Cardiac muscle cell (in vitro differentiated cells and primary cell): ENCODE results near the gene YAE1. TPM values are rescaled to one million over a fixed set of nuclear protein-coding genes. Genes with fewer than 3 reads are reported as not detected.
"Not testable (repeated sequence)": the region's sequence is repeated elsewhere in the genome, so short reads cannot be mapped to it uniquely, and the experiment has no call there.

Experiments
- DNase-seq, 2 donors: peaks; one replicate each; pipeline versions ENCODE4 v3.0.0 to v3.0.0-alpha.2; 2010 to 2017; ENCODE audit warnings: low read depth in 1 of 2, low spot score in 1 of 2
- H3K27ac ChIP-seq: fragments of 200-600 bp; sonication (generic); 2 replicates; pipeline ENCODE4 v1.5.1; 2016
- H3K27me3 ChIP-seq: fragments of 200-600 bp; sonication (generic); 2 replicates; pipeline ENCODE4 v1.6.0; 2016; ENCODE audit warnings: control low read depth
- H3K36me3 ChIP-seq: fragments of 200-600 bp; sonication (generic); 2 replicates; pipeline ENCODE4 v1.5.1; 2016; ENCODE audit warnings: control low read depth
- H3K4me1 ChIP-seq: fragments of 200-600 bp; sonication (generic); 2 replicates; pipeline ENCODE4 v1.8.1; 2017; ENCODE audit warnings: low read depth, mild to moderate bottlenecking, mixed run types
- H3K4me3 ChIP-seq: fragments of 200-600 bp; sonication (generic); 2 replicates; pipeline ENCODE4 v1.5.1; 2016; ENCODE audit warnings: mild to moderate bottlenecking
- H3K9me3 ChIP-seq: fragments of 200-600 bp; sonication (generic); 2 replicates; pipeline ENCODE4 v1.5.1; 2017; ENCODE audit warnings: low read depth, mild to moderate bottlenecking, control low read depth
- CTCF ChIP-seq: IDR thresholded peaks from 2 replicates; pipeline ENCODE4 v1.5.1; 2012; ENCODE audit warnings: low read depth, mild to moderate bottlenecking, low read length
- polyA plus RNA-seq: library from polyadenylated mRNA; unstranded; fragments of >200 nt; fragmentation: Nextera tagmentation; extraction: Ambion mirVana; gene quantifications from 2 replicates; pipeline ENCODE4 v1.2.1, GENCODE V29; 2016
- total RNA-seq: library from RNA; depleted of rRNA; stranded (reverse); fragments of >200 nt; gene quantifications from 2 replicates; pipeline ENCODE4 v1.2.3, GENCODE V29; 2016

Gene YAE1
- total and polyA plus RNA-seq, 2 experiments from 2014 or later: 33.7 to 50.6 TPM

- H3K4me3 ChIP-seq: no peak overlapping the region
- no peak overlapping the region for H3K27ac ChIP-seq
- no peaks in the 10 kb centered on the region for H3K4me1 ChIP-seq
- TF ChIP-seq CTCF: no peak
- H3K36me3 ChIP-seq: no peaks in the 10 kb centered on the region
- no peak for DNase-seq
- no peaks in the 10 kb centered on the region for H3K9me3 ChIP-seq
- H3K27me3 ChIP-seq: no peaks in the 10 kb centered on the region
Observed at GRCh38 chr7:39540320-39540719, 25.9 kb upstream of the YAE1 start.

- Histone ChIP-seq H3K4me3 (no peak overlapping the region), H3K36me3 (no peaks in the 10 kb centered on the region), H3K27ac (no peak overlapping the region), H3K27me3 (no peaks in the 10 kb centered on the region), H3K4me1 (no peaks in the 10 kb centered on the region), H3K9me3 (no peaks in the 10 kb centered on the region)
- no peak for DNase-seq
- no peak for TF ChIP-seq CTCF
Observed at GRCh38 chr7:39541511-39541910, 24.7 kb upstream of the YAE1 start.

GRCh38 chr7:39544774-39545173 is 21.4 kb upstream of the YAE1 start:
- H3K4me3 ChIP-seq, DNase-seq, H3K27ac ChIP-seq, H3K4me1 ChIP-seq, H3K27me3 ChIP-seq, H3K36me3 ChIP-seq, H3K9me3 ChIP-seq: not testable (repeated sequence)

- no peaks in the 10 kb centered on the region for H3K4me1 ChIP-seq
- no peak for DNase-seq
- TF ChIP-seq CTCF: no peak
- no peaks in the 10 kb centered on the region for H3K27me3 ChIP-seq
- H3K9me3 ChIP-seq: no peaks in the 10 kb centered on the region
- H3K27ac ChIP-seq: no peak overlapping the region
- H3K4me3 ChIP-seq: no peak overlapping the region
- H3K36me3 ChIP-seq: no peaks in the 10 kb centered on the region
Observed at GRCh38 chr7:39547336-39547735, 18.9 kb upstream of the YAE1 start.

GRCh38 chr7:39550411-39550810 is 15.8 kb upstream of the YAE1 start:
- Histone ChIP-seq H3K9me3 (no peaks in the 10 kb centered on the region), H3K4me1 (no peaks in the 10 kb centered on the region), H3K27me3 (no peaks in the 10 kb centered on the region), H3K4me3 (no peak overlapping the region), H3K27ac (no peak overlapping the region), H3K36me3 (no peaks in the 10 kb centered on the region)
- TF ChIP-seq CTCF: no peak
- no peak for DNase-seq

- H3K27me3 ChIP-seq: no peaks in the 10 kb centered on the region
- no peak for DNase-seq
Observed at GRCh38 chr7:39553436-39553835, 12.8 kb upstream of the YAE1 start.

More at GRCh38 chr7:39553436-39553835, 12.8 kb upstream of the YAE1 start:
- no peak overlapping the region for H3K4me3 ChIP-seq
- H3K27ac ChIP-seq: no peak overlapping the region
- no peak for TF ChIP-seq CTCF
- H3K4me1 ChIP-seq: no peaks in the 10 kb centered on the region
- no peaks in the 10 kb centered on the region for H3K36me3 ChIP-seq
- H3K9me3 ChIP-seq: no peaks in the 10 kb centered on the region
